K562 (cell line): ENCODE data around the gene CAPN7. TPM values are rescaled to one million over a fixed set of nuclear protein-coding genes. Genes with fewer than 3 reads are reported as not detected.

ENCODE experiments used
- ATAC-seq: fragments of 200-7000 bp; cut with Tn5 transposase; 3 replicates; pipeline ENCODE4 v1.9.1; 2020; ENCODE audit warnings: moderate library complexity
- BruUV-seq: library from RNA; stranded (reverse); fragments of 400-500 nt; replicated peaks from 2 replicates; lab custom pipeline; 2021; lab: Mats Ljungman, UMichigan
- CTCF ChIA-PET: fragments of 300-600 bp; formaldehyde crosslinking; extraction: SDS; loops from one replicate; lab custom pipeline; 2021; ENCODE audit warnings: low intra/inter-chr PET ratio; lab: Yijun Ruan, JAX
- POLR2A ChIA-PET: fragments of 300-600, 350-650 bp; sonication (Branson Sonifier 250); formaldehyde crosslinking; extraction: SDS; loops from one replicate; lab custom pipeline; 2021; ENCODE audit warnings: antibody characterized with exemption, inconsistent platforms; lab: Yijun Ruan, JAX
- DNase-seq, 4 experiments: peaks; one replicate each; pipeline versions ENCODE4 v3.0.0 to v3.0.0-alpha.2; 2011 to 2018; ENCODE audit warnings: low spot score in 3 of 4, mixed read lengths in 3 of 4; ENCODE audit errors: extremely low read depth in 1 of 4
- FAIRE-seq: peaks from 2 replicates; lab custom pipeline; 2011; peaks lifted over from hg19 to GRCh38; lab: Jason Lieb, UNC
- H2AFZ ChIP-seq: 2 replicates; pipeline ENCODE4 v1.6.0; 2011; ENCODE audit warnings: low read depth, low read length, control low read depth, inconsistent platforms
- H3K27ac ChIP-seq: fragments of 200-600 bp; 3 replicates; pipeline ENCODE4 v1.8.0; 2011; ENCODE audit warnings: low read depth, mild to moderate bottlenecking, control low read depth, inconsistent platforms, low read length, moderate library complexity, mixed read lengths; ENCODE audit errors: extremely low read depth
- H3K27me3 ChIP-seq, 2 experiments: fragments of 300-600 bp in 1 of 2; 2 replicates in 1 of 2; 3 replicates in 1 of 2; pipeline versions ENCODE4 v1.6.0 to v1.8.0; 2011; ENCODE audit warnings: inconsistent platforms in 2 of 2, low read length in 2 of 2, mild to moderate bottlenecking in 1 of 2, mixed read lengths in 1 of 2, moderate library complexity in 1 of 2; ENCODE audit not compliant: control insufficient read depth in 2 of 2, insufficient read depth in 2 of 2
- H3K36me3 ChIP-seq: fragments of 300-600 bp; 3 replicates; pipeline ENCODE4 v1.8.0; 2011; ENCODE audit warnings: mild to moderate bottlenecking, low read length, inconsistent platforms; ENCODE audit not compliant: control insufficient read depth, insufficient read depth
- H3K4me1 ChIP-seq, 2 experiments: fragments of 200-600 bp in 1 of 2; replicated peaks in 1 of 2; 2 replicates in 1 of 2; 3 replicates in 1 of 2; pipeline versions ENCODE4 v1.5.1 to v1.8.0; 2011; ENCODE audit warnings: inconsistent platforms in 2 of 2, low read length in 2 of 2, mild to moderate bottlenecking in 1 of 2, mixed read lengths in 1 of 2, moderate library complexity in 1 of 2; ENCODE audit not compliant: control insufficient read depth in 2 of 2, insufficient read depth in 2 of 2
- H3K4me2 ChIP-seq: 2 replicates; pipeline ENCODE4 v1.6.1; 2011; ENCODE audit warnings: low read length, control low read depth, inconsistent platforms, mixed read lengths; ENCODE audit not compliant: insufficient read depth
- H3K4me3 ChIP-seq: fragments of 200-600 bp; sonication (generic), shearing (Covaris generic); 2 replicates; pipeline ENCODE4 v1.5.1; 2016; ENCODE audit warnings: control low read depth, inconsistent platforms
- H3K79me2 ChIP-seq: fragments of 200-600 bp; 3 replicates; pipeline ENCODE4 v1.8.0; 2011; ENCODE audit warnings: low read length, inconsistent platforms; ENCODE audit not compliant: control insufficient read depth, insufficient read depth
- H3K9ac ChIP-seq, 2 experiments: 2 replicates each; pipeline versions ENCODE4 v1.6.0 to v1.6.1; 2011; ENCODE audit warnings: low read depth in 2 of 2, low read length in 2 of 2, control low read depth in 1 of 2, inconsistent platforms in 1 of 2, mild to moderate bottlenecking in 1 of 2, mixed read lengths in 1 of 2; ENCODE audit not compliant: insufficient read depth in 1 of 2
- H3K9me1 ChIP-seq: one replicate; pipeline ENCODE4 v1.6.0; 2011; ENCODE audit warnings: inconsistent platforms, mild to moderate bottlenecking, low read length, moderate library complexity; ENCODE audit not compliant: control insufficient read depth, insufficient read depth
- H3K9me3 ChIP-seq: replicated peaks from 2 replicates; pipeline ENCODE4 v1.5.1; 2011; ENCODE audit warnings: low read depth, low read length, inconsistent platforms; ENCODE audit not compliant: control insufficient read depth, insufficient read depth
- H4K20me1 ChIP-seq: replicated peaks from 2 replicates; pipeline ENCODE4 v1.6.1; 2011; ENCODE audit warnings: low read length, inconsistent platforms, mixed read lengths; ENCODE audit not compliant: control insufficient read depth, insufficient read depth
- ADNP ChIP-seq: fragments of 200-800 bp; sonication (Bioruptor generic); IDR thresholded peaks from 2 replicates; pipeline ENCODE4 v1.6.1; 2016; ENCODE audit warnings: missing genetic modification characterization, missing compliant biosample characterization
- BCOR ChIP-seq: fragments of 450-650 bp; IDR thresholded peaks from 2 replicates; pipeline ENCODE4 v1.6.1; 2016
- CEBPB ChIP-seq: fragments of 450-650 bp; IDR thresholded peaks from 2 replicates; pipeline ENCODE4 v1.6.1; 2016; ENCODE audit warnings: missing genetic modification characterization, missing compliant biosample characterization
- CEBPG ChIP-seq, 3 experiments: fragments of 200-800 bp in 1 of 3; sonication (Bioruptor generic) in 1 of 3; sonication (generic) in 1 of 3; formaldehyde crosslinking in 1 of 3; IDR thresholded peaks in 2 of 3; conservative IDR thresholded peaks in 1 of 3; 2 replicates each; pipeline versions ENCODE4 v1.6.1 to v1.8.0; 2016 to 2022; ENCODE audit warnings: missing compliant biosample characterization in 2 of 3, missing genetic modification characterization in 2 of 3, mild to moderate bottlenecking in 1 of 3, missing genetic modification reagents in 1 of 3
- RBM25 ChIP-seq: fragments of 200-400 bp; formaldehyde crosslinking; IDR thresholded peaks from 2 replicates; pipeline ENCODE4 v1.6.1; 2018; ENCODE audit warnings: low read length, low read depth, moderate library complexity; ENCODE audit not compliant: severe bottlenecking
- ZC3H8 ChIP-seq: fragments of 450-650 bp; IDR thresholded peaks from 2 replicates; pipeline ENCODE4 v1.6.1; 2017
- WGBS: fragments of 100-300 bp; shearing (Covaris generic); methylation state at CpG from one replicate; pipeline ENCODE4 v1.1.6; 2016; ENCODE audit warnings: low coverage, mixed read lengths; ENCODE audit not compliant: insufficient coverage; ENCODE audit errors: missing lambda C conversion rate; 5-methylcytosine and 5-hydroxymethylcytosine counted together
- in situ Hi-C: fragments of 300-500 bp; cut with MboI; formaldehyde crosslinking; loops from 4 replicates; pipeline ENCODE4 v1.15.0; 2018; ENCODE audit warnings: inconsistent platforms, mixed read lengths
- intact Hi-C: fragments of 100-400 bp; cut with micrococcal nuclease; formaldehyde crosslinking; loops from 2 replicates; pipeline ENCODE4 v1.14.2; 2022
- polyA plus RNA-seq, 8 experiments: library from polyadenylated mRNA; depleted of rRNA in 4 of 8; stranded (reverse) in 5 of 8; unstranded in 3 of 8; fragments of >200 nt; fragmentation: Nextera tagmentation in 2 of 8; fragmentation: Illumina TruSeq in 1 of 8; extraction: Ambion mirVana in 2 of 8; extraction: Trizol in 1 of 8; gene quantifications; 2 replicates each; pipeline versions ENCODE4 v1.2.1 to v1.2.3, GENCODE V29; 2011 to 2014; ENCODE audit warnings: inconsistent platforms in 1 of 8, missing spikeins in 1 of 8
- total RNA-seq, 7 experiments: library from RNA; depleted of rRNA in 6 of 7; stranded (reverse); fragments of >200 nt in 6 of 7; fragmentation: Illumina TruSeq in 2 of 7; extraction: Trizol in 2 of 7; gene quantifications; 2 replicates each; pipeline versions ENCODE4 v1.2.1 to v1.2.3, GENCODE V29; 2011 to 2021; ENCODE audit warnings: low replicate concordance in 1 of 7

The CAPN7 gene
- total and polyA plus RNA-seq, 9 of the 15 experiments (the other 6 are each of a cell fraction or from before 2014, with no cell fraction given) = 6.5 to 42.7 (median 32.7) TPM

- Histone ChIP-seq H3K9me3 (no peaks in the 10 kb centered on the region), H3K36me3 (no peaks in the 10 kb centered on the region), H3K79me2 (no peaks in the 10 kb centered on the region), H3K27me3 (no peaks in the 10 kb centered on the region), H3K9me1 (peaks cover 5% of the 10 kb centered on the region), H3K27ac (no peak overlapping the region), H3K4me2 (no peak overlapping the region), H3K9ac (no peak overlapping the region), H3K4me3 (no peak overlapping the region), H3K4me1 (peaks cover 0 to 11% of the 10 kb centered on the region in 2 experiments; a peak in 3 of 5 replicates), H4K20me1 (no peaks in the 10 kb centered on the region), H2AFZ (no peak overlapping the region)
- ChIA-PET POLR2A (interaction anchor here (1.5 to 2.2 kb wide), 2 partner anchors 8 to 11 kb away, joined by 6 to 14 read pairs; partner anchors contain the start of gene CAPN7), CTCF (no interaction called here)
- DNase-seq (no peak), FAIRE-seq (no peak), ATAC-seq (no peak)
- peak; percentile 79 for TF ChIP-seq RBM25
- no peak for TF ChIP-seq CEBPG (CRISPR knock-in tag; IDR thresholded peaks at IDR 0.05)
- TF ChIP-seq CEBPG (tag; conservative IDR thresholded peaks at IDR 0.05 in 1 of 2, IDR thresholded peaks at IDR 0.05 in 1 of 2) = peak; percentile 66 to 74; a peak in 3 of 4 replicates
- TF ChIP-seq ZC3H8 = no peak
- peak; percentile 84 for TF ChIP-seq ADNP (tag)
- TF ChIP-seq CEBPB (tag) = peak; percentile 69
- peak; percentile 57; the same call in 1 of the 2 replicates for TF ChIP-seq BCOR
- intact Hi-C loops = no loop called here
- no TSS peak for BruUV-seq
- in situ Hi-C loops = no loop called here
- 5% methylated on average over 3 of the region's 3 CpGs for WGBS
These were observed 8.6 kb upstream of the CAPN7 start for GRCh38 chr3:15197340-15198029.
